GM10248 (cell line): ENCODE data around the gene CLIC5.

Experiments
- CTCF ChIA-PET: fragments of 300-600 bp; sonication (Branson Sonifier 250); formaldehyde crosslinking; extraction: SDS; loops from one replicate; lab custom pipeline; 2021; ENCODE audit warnings: antibody characterized with exemption; lab: Yijun Ruan, JAX
- POLR2A ChIA-PET: fragments of 350-650 bp; sonication (Branson Sonifier 250); formaldehyde crosslinking; extraction: SDS; loops from one replicate; lab custom pipeline; 2020; ENCODE audit warnings: antibody characterized with exemption; lab: Yijun Ruan, JAX
- DNase-seq: peaks from one replicate; pipeline ENCODE4 v3.0.0; 2012; ENCODE audit errors: extremely low spot score
- CTCF ChIP-seq: IDR thresholded peaks from 2 replicates; pipeline ENCODE4 v1.5.1; 2012; ENCODE audit warnings: mild to moderate bottlenecking, low read depth; ENCODE audit errors: extremely low read depth, missing control alignments, control extremely low read depth

Gene CLIC5

DNA sequence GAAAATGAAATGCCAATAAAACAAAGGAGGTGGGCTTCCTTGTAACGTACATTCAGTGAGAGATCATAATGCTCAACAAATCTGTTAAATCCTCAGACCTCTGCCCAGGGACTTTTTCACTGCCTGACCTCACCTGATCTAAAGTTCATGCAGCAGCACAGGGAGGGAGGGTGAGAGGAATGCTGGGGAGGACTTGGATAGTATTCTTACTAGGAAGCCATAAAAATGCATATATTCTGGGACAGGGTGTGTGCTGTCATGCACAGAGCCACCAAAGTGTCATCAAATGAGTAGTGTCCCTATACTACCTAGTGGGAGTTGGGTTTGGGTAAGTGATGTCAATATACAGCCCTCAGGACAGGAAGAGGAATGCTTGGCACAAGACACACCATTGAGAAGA is 32.6 kb downstream of the CLIC5 start:
- ChIA-PET CTCF (no interaction called here), POLR2A (no interaction called here)
- TF ChIP-seq CTCF, result no peak

DNA sequence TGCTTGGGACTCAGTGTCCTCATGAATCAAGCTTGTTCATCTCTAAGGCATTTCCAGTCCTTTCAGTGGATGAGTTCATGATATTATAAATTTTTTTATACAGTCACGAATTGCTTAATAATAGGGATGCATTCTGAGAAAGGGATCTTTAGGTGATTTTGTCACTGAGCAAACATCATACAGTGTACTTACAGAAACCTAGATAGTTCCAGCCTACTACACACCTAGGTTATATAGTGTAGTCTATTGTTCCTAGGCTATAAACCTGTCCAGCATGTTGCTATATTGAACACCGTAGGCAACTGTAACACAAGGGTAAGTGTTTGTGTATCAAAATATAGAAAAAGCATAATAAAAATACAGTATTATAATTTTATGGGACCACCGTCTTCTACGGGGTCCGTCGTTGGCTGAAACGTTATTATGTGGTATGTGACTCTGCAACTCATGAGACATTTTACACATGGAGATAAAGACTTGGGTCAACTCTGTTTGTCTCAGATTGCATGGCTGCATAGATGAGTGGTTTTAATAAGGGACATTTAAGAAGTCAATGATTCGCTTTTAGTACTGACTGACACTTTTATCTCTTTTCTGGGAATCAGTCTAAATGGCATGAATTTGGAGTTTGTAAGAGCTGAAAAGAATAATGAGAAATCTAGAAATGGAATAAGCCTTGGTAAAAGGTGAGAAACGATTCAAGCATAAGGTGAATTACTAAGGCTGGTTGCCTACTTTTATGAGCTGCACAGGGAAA is 33.2 kb downstream of the CLIC5 start:
- POLR2A ChIA-PET, result no interaction called here
- TF ChIP-seq CTCF, result no peak
- DNase-seq, result no peak
- CTCF ChIA-PET, result no interaction called here

More for the DNA sequence above, 32.6 kb downstream of the CLIC5 start:
- no peak for DNase-seq

- no peak for DNase-seq
- no peak for TF ChIP-seq CTCF
- CTCF ChIA-PET, result interaction anchor here (1.2 kb wide), 1 partner anchor 10 kb away, joined by 3 read pairs; no protein-coding TSS in a partner anchor
- POLR2A ChIA-PET, result no interaction called here
Measured at GRCh38 chr6:45981046-45981445, 34.6 kb downstream of the CLIC5 start.

- no peak for TF ChIP-seq CTCF
- no peak for DNase-seq
- CTCF ChIA-PET, result interaction anchor here (1.0 to 1.1 kb wide), 2 partner anchors 16 to 49 kb away, joined by 3 to 4 read pairs; no protein-coding TSS in a partner anchor
- POLR2A ChIA-PET, result no interaction called here
Measured at GRCh38 chr6:45979311-45979710, 36.3 kb downstream of the CLIC5 start.

- no peak for DNase-seq
- ChIA-PET POLR2A (no interaction called here), CTCF (interaction anchor here (0.9 kb wide), 1 partner anchor 10 kb away, joined by 4 read pairs; no protein-coding TSS in a partner anchor)
- TF ChIP-seq CTCF, result no peak
Measured at GRCh38 chr6:45974596-45974995, 41.1 kb downstream of the CLIC5 start.

DNA sequence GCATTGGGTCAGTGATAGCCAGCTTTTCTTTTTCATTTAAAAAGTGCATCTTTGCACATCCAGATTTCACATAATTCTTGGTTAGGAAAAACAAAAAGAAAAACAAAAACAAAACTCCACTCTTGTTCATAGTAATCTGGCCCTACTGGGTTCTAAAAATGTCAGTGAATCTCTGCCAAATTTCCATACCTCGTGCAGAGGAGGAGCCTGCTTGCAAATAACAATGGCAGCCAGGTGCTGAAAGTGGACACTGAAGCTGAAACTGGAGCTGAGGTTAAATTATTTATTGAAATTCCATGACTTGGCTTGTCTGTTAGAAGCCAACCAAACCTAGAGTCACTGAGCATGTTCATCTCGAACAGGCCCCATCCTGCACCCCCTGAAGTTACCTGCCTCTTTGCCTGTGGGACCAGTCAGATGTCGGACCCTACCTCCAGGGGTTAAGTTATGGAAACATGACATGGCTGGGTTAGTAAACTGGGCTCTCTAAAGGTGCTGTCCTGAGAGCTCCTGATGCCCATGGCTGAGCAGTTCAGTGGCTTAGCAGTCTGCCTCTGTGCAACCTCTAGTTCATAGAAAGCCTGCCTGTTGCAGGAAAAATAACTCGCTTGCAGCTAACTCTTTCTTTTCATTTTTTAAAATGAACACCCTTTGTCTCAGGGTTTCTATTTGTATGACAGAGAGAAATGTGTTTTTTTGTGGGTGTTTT is 42.7 kb downstream of the CLIC5 start:
- TF ChIP-seq CTCF, result no peak
- DNase-seq, result no peak
- ChIA-PET POLR2A (no interaction called here), CTCF (interaction anchor here (1.1 to 1.2 kb wide), 2 partner anchors 15 to 42 kb away, joined by 3 to 4 read pairs; no protein-coding TSS in a partner anchor)
